Keratinocyte (primary cell): ENCODE data around the gene FBH1. TPM values are rescaled to one million over a fixed set of nuclear protein-coding genes. Genes with fewer than 3 reads are reported as not detected.

Experiments
- DNase-seq: peaks from one replicate; pipeline ENCODE4 v3.0.0-alpha.2; 2011; ENCODE audit warnings: low read depth, missing footprints, low spot score
- FAIRE-seq: peaks from 2 replicates; lab custom pipeline; 2011; peaks lifted over from hg19 to GRCh38; lab: Jason Lieb, UNC
- H2AFZ ChIP-seq: 2 replicates; pipeline ENCODE4 v1.6.0; 2012; ENCODE audit warnings: low read length, control low read depth, inconsistent platforms; ENCODE audit not compliant: control insufficient read depth
- H3K27ac ChIP-seq: 2 replicates; pipeline ENCODE4 v1.5.1; 2011; ENCODE audit warnings: low read length; ENCODE audit not compliant: control insufficient read depth, insufficient read depth
- H3K27me3 ChIP-seq: 3 replicates; pipeline ENCODE4 v1.6.0; 2011; ENCODE audit warnings: low read length; ENCODE audit not compliant: control insufficient read depth, insufficient read depth; ENCODE audit errors: extremely low read depth
- H3K36me3 ChIP-seq, 2 experiments: 2 replicates in 1 of 2; 3 replicates in 1 of 2; pipeline ENCODE4 v1.5.1; 2011; ENCODE audit warnings: low read length in 2 of 2, mild to moderate bottlenecking in 1 of 2; ENCODE audit not compliant: control insufficient read depth in 2 of 2, insufficient read depth in 2 of 2; ENCODE audit errors: extremely low read depth in 1 of 2
- H3K4me1 ChIP-seq: 3 replicates; pipeline ENCODE4 v1.5.1; 2011; ENCODE audit warnings: low read length; ENCODE audit not compliant: control insufficient read depth, insufficient read depth; ENCODE audit errors: extremely low read depth
- H3K4me2 ChIP-seq: 3 replicates; pipeline ENCODE4 v1.6.0; 2011; ENCODE audit warnings: low read depth, low read length; ENCODE audit not compliant: control insufficient read depth, insufficient read depth; ENCODE audit errors: extremely low read depth
- H3K4me3 ChIP-seq, 3 experiments: fragments of 200-600 bp in 1 of 3; sonication (generic) in 1 of 3; 2 replicates in 2 of 3; 3 replicates in 1 of 3; pipeline ENCODE4 v1.5.1; 2011 to 2016; ENCODE audit warnings: low read length in 3 of 3, mild to moderate bottlenecking in 3 of 3, control low read depth in 2 of 3, inconsistent platforms in 1 of 3, low read depth in 1 of 3, mixed read lengths in 1 of 3, mixed run types in 1 of 3, moderate library complexity in 1 of 3; ENCODE audit not compliant: control insufficient read depth in 2 of 3, insufficient read depth in 2 of 3; ENCODE audit errors: extremely low read depth in 1 of 3
- H3K79me2 ChIP-seq: 2 replicates; pipeline ENCODE4 v1.6.0; 2012; ENCODE audit warnings: low read length; ENCODE audit not compliant: control insufficient read depth, insufficient read depth
- H3K9ac ChIP-seq: 3 replicates; pipeline ENCODE4 v1.6.0; 2011; ENCODE audit warnings: low read length; ENCODE audit not compliant: control insufficient read depth, insufficient read depth; ENCODE audit errors: extremely low read depth
- H3K9me1 ChIP-seq: 3 replicates; pipeline ENCODE4 v1.6.0; 2011; ENCODE audit warnings: low read length; ENCODE audit not compliant: control insufficient read depth, insufficient read depth; ENCODE audit errors: extremely low read depth
- H3K9me3 ChIP-seq: 2 replicates; pipeline ENCODE4 v1.5.1; 2012; ENCODE audit warnings: low read depth, low read length; ENCODE audit not compliant: control insufficient read depth
- H4K20me1 ChIP-seq: 3 replicates; pipeline ENCODE4 v1.6.0; 2011; ENCODE audit warnings: low read length; ENCODE audit not compliant: control insufficient read depth, insufficient read depth; ENCODE audit errors: extremely low read depth
- CTCF ChIP-seq, 3 experiments: IDR thresholded peaks in 1 of 3; conservative IDR thresholded peaks in 1 of 3; optimal IDR thresholded peaks in 1 of 3; 2 replicates in 2 of 3; 3 replicates in 1 of 3; pipeline versions ENCODE3 to v1.5.1; 2011; ENCODE audit warnings: low read length in 3 of 3, mild to moderate bottlenecking in 3 of 3, moderate library complexity in 2 of 3, control low read depth in 1 of 3, inconsistent platforms in 1 of 3; ENCODE audit not compliant: insufficient read depth in 2 of 3; ENCODE audit errors: extremely low read depth in 1 of 3
- EZH2 ChIP-seq: IDR thresholded peaks from one replicate; pipeline ENCODE4 v1.6.1; 2012; ENCODE audit warnings: inconsistent platforms, mild to moderate bottlenecking, low read length, moderate library complexity
- dilution Hi-C: fragments of 300-500 bp; cut with MboI; formaldehyde crosslinking; loops from one replicate; pipeline ENCODE4 v1.7.0; 2020; ENCODE audit warnings: low sequenced_read_pairs; ENCODE audit not compliant: extremely low pct_ligation_motif_present
- polyA plus RNA-seq, 5 experiments: library from polyadenylated mRNA; depleted of rRNA in 3 of 5; stranded (reverse) in 3 of 5; stranded (forward) in 1 of 5; unstranded in 1 of 5; fragments of >200 nt; gene quantifications; 1 replicate in 1 of 5; 2 replicates in 3 of 5; 3 replicates in 1 of 5; pipeline versions ENCODE4 v1.2.1 to v1.2.3, GENCODE V29; 2011 to 2012; ENCODE audit warnings: missing spikeins in 2 of 5, low read depth in 1 of 5, low replicate concordance in 1 of 5

The FBH1 gene
- polyA plus RNA-seq, 1 donor (not counting 4 experiments of a cell fraction or from before 2014, with no cell fraction given), result 61.8 TPM

- peaks cover 20 to 26% of the 10 kb centered on the region in 2 experiments for H3K36me3 ChIP-seq
- FAIRE-seq, result no peak
These were observed 48.2 kb downstream of the FBH1 start for GRCh38 chr10:5938291-5938690.

GRCh38 chr10:5940807-5941218, 50.8 kb downstream of the FBH1 start:
- DNase-seq (no peak), FAIRE-seq (no peak)
- Histone ChIP-seq H3K79me2 (no peaks in the 10 kb centered on the region), H4K20me1 (no peaks in the 10 kb centered on the region), H3K4me2 (no peak overlapping the region), H3K27ac (no peak overlapping the region), H3K9me3 (no peaks in the 10 kb centered on the region), H3K27me3 (no peaks in the 10 kb centered on the region), H2AFZ (peak overlapping the region; percentile 13), H3K36me3 (peaks cover 16 to 18% of the 10 kb centered on the region in 2 experiments), H3K9ac (no peak overlapping the region), H3K4me1 (peaks cover 39% of the 10 kb centered on the region), H3K9me1 (no peaks in the 10 kb centered on the region), H3K4me3 (no peak overlapping the region)
- dilution Hi-C loops, result no loop called here
- TF ChIP-seq CTCF (optimal IDR thresholded peaks at IDR 0.05 in 1 of 3, IDR thresholded peaks at IDR 0.05 in 1 of 3, conservative IDR thresholded peaks at IDR 0.05 in 1 of 3; ENCODE audit: extremely low read depth in 1 of 3, insufficient read depth in 2 of 3, low read length in 3 of 3), result no peak
- TF ChIP-seq EZH2, result no peak

More at GRCh38 chr10:5938291-5938690, 48.2 kb downstream of the FBH1 start:
- Histone ChIP-seq H3K27me3 (no peaks in the 10 kb centered on the region), H4K20me1 (no peaks in the 10 kb centered on the region), H3K4me1 (peaks cover 20% of the 10 kb centered on the region), H3K27ac (no peak overlapping the region), H3K9me1 (no peaks in the 10 kb centered on the region), H3K4me2 (no peak overlapping the region), H3K79me2 (no peaks in the 10 kb centered on the region), H2AFZ (no peak overlapping the region), H3K9me3 (no peaks in the 10 kb centered on the region), H3K9ac (no peak overlapping the region), H3K4me3 (no peak overlapping the region)
- dilution Hi-C loops, result no loop called here
- DNase-seq, result no peak
- TF ChIP-seq CTCF (optimal IDR thresholded peaks at IDR 0.05 in 1 of 3, IDR thresholded peaks at IDR 0.05 in 1 of 3, conservative IDR thresholded peaks at IDR 0.05 in 1 of 3; ENCODE audit: extremely low read depth in 1 of 3, insufficient read depth in 2 of 3, low read length in 3 of 3) (no peak), EZH2 (no peak)
